Adrenal gland (tissue), 5 donors: ENCODE data around the gene GGA1.

ENCODE experiments used
- POLR2A ChIP-seq, 2 donors: fragments of 450-650 bp; IDR thresholded peaks; one replicate each; pipeline ENCODE4 v1.6.1; 2017; ENCODE audit warnings: antibody characterized with exemption in 2 of 2, mild to moderate bottlenecking in 2 of 2, moderate library complexity in 1 of 2
- TF ChIP-seq, protein P1 (sequence below), 6 experiments: fragments of 450-650 bp in 4 of 6; fragments of 200-600 bp in 2 of 6; sonication (generic) in 1 of 6; IDR thresholded peaks; 1 replicate in 5 of 6; 2 replicates in 1 of 6; pipeline versions ENCODE4 v1.5.1 to v1.8.0; 2016 to 2021; ENCODE audit warnings: antibody characterized with exemption in 6 of 6, mild to moderate bottlenecking in 2 of 6, moderate library complexity in 1 of 6
- donor health status: DM: no; HTN: no; CAD: no.

DNA sequence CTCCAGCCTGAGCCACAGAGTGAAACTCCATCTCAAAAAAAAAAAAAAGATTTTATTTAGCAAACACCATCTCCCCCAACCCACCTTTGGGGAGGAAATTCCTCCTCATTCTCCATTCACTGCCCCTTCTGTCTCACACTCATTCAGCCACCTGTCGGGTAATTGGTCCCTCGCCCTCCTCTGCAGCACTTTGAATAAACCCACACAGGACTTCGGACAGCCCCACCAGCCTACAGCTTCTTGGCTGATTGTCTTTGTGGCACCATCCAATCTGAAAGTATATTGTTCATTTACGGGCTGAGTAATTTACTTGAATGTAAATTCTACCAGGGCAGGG, 7.5 kb upstream of the GGA1 start:
- TF ChIP-seq, protein P1, sequence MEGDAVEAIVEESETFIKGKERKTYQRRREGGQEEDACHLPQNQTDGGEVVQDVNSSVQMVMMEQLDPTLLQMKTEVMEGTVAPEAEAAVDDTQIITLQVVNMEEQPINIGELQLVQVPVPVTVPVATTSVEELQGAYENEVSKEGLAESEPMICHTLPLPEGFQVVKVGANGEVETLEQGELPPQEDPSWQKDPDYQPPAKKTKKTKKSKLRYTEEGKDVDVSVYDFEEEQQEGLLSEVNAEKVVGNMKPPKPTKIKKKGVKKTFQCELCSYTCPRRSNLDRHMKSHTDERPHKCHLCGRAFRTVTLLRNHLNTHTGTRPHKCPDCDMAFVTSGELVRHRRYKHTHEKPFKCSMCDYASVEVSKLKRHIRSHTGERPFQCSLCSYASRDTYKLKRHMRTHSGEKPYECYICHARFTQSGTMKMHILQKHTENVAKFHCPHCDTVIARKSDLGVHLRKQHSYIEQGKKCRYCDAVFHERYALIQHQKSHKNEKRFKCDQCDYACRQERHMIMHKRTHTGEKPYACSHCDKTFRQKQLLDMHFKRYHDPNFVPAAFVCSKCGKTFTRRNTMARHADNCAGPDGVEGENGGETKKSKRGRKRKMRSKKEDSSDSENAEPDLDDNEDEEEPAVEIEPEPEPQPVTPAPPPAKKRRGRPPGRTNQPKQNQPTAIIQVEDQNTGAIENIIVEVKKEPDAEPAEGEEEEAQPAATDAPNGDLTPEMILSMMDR (IDR thresholded peaks at IDR 0.05) = no peak
- TF ChIP-seq POLR2A (IDR thresholded peaks at IDR 0.05) = no peak
